Neural crest cell (in vitro differentiated cells): ENCODE data around the gene MAP2K7. TPM values are rescaled to one million over a fixed set of nuclear protein-coding genes. Genes with fewer than 3 reads are reported as not detected.
"Not testable (repeated sequence)": the region's sequence is repeated elsewhere in the genome, so short reads cannot be mapped to it uniquely, and the experiment has no call there.

Source experiments
- DNase-seq: peaks from one replicate; pipeline ENCODE4 v3.0.0; 2021; ENCODE audit warnings: low read depth, mixed read lengths, low spot score
- H3K27ac Mint-ChIP-seq: one replicate; pipeline ENCODE4 v1.8.0; 2021; ENCODE audit warnings: mild to moderate bottlenecking, mixed read lengths; ENCODE audit not compliant: unreplicated experiment
- H3K27me3 Mint-ChIP-seq: 2 replicates; pipeline ENCODE4 v1.8.0; 2021; ENCODE audit warnings: low read depth, mild to moderate bottlenecking, mixed read lengths
- H3K36me3 Mint-ChIP-seq: 2 replicates; pipeline ENCODE4 v1.8.0; 2021; ENCODE audit warnings: low read depth, mild to moderate bottlenecking, mixed read lengths
- H3K4me1 Mint-ChIP-seq: 2 replicates; pipeline ENCODE4 v1.8.0; 2021; ENCODE audit warnings: mixed read lengths
- H3K4me3 Mint-ChIP-seq: one replicate; pipeline ENCODE4 v1.8.0; 2021; ENCODE audit warnings: mild to moderate bottlenecking, mixed read lengths
- H3K9me3 Mint-ChIP-seq: 2 replicates; pipeline ENCODE4 v1.8.0; 2021; ENCODE audit warnings: mixed read lengths
- total RNA-seq: library from RNA; stranded (reverse); gene quantifications from 2 replicates; pipeline ENCODE4 v1.2.1, GENCODE V29; 2021
- TF ChIP-seq, protein P1 (sequence below): fragments of 200-600 bp; sonication (generic); conservative IDR thresholded peaks from 2 replicates; pipeline ENCODE4 v1.5.0; 2021; ENCODE audit warnings: antibody characterized with exemption, mild to moderate bottlenecking

Gene MAP2K7
- total RNA-seq, 1 donor from 2014 or later = 50.7 TPM

DNA sequence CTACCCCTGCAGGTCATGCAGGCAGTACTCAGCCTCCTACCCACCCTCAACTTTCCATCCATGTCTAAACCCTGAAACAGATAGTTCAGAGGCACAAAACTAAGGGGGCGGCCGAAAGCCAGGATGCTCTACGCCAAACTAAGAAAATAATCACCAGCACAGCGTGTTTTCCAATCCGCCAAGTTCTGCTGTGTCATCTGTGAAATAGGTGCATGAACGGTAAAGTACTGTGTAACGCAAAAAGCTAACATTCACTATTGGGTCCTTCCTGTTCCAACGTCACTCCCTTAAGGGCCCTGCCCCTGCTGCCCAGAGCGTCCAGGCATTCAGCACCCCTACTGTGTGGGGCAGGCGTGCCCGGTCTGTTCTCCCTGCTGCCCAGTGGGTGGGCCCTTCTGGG, 52.0 kb downstream of the MAP2K7 start:
- peaks cover 4% of the 10 kb centered on the region for H3K4me1 Mint-ChIP-seq
- no peak overlapping the region for H3K27ac Mint-ChIP-seq
- peaks cover 5% of the 10 kb centered on the region for H3K36me3 Mint-ChIP-seq
- H3K27me3 Mint-ChIP-seq = no peaks in the 10 kb centered on the region
- peak overlapping the region; percentile 27 for H3K4me3 Mint-ChIP-seq
- no peaks in the 10 kb centered on the region for H3K9me3 Mint-ChIP-seq
- TF ChIP-seq, protein P1, sequence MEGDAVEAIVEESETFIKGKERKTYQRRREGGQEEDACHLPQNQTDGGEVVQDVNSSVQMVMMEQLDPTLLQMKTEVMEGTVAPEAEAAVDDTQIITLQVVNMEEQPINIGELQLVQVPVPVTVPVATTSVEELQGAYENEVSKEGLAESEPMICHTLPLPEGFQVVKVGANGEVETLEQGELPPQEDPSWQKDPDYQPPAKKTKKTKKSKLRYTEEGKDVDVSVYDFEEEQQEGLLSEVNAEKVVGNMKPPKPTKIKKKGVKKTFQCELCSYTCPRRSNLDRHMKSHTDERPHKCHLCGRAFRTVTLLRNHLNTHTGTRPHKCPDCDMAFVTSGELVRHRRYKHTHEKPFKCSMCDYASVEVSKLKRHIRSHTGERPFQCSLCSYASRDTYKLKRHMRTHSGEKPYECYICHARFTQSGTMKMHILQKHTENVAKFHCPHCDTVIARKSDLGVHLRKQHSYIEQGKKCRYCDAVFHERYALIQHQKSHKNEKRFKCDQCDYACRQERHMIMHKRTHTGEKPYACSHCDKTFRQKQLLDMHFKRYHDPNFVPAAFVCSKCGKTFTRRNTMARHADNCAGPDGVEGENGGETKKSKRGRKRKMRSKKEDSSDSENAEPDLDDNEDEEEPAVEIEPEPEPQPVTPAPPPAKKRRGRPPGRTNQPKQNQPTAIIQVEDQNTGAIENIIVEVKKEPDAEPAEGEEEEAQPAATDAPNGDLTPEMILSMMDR = no peak
- DNase-seq = no peak

DNA sequence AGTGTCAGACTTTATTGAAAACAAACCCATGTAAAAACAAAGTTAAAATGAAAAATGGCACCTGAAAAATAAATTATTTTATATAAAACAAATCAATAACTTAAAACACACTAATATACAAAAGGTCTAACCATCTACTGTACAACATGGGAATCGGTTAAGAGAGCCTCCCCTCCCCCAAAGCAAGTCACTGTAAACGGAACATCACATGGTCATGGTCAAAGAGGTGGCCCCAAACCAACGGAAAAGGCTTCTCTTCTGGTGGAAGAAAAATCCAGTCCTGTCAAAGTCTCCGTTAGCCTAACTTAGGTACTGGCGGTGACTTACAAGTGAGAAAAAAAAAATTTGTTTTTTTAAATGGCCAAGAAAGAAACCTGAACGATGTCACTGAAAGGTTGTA, 55.5 kb downstream of the MAP2K7 start:
- H3K4me3 Mint-ChIP-seq = no peak overlapping the region
- TF ChIP-seq, protein P1 = no peak
- H3K27ac Mint-ChIP-seq = no peak overlapping the region
- H3K4me1 Mint-ChIP-seq = no peaks in the 10 kb centered on the region
- no peaks in the 10 kb centered on the region for H3K9me3 Mint-ChIP-seq
- peaks cover 5% of the 10 kb centered on the region for H3K36me3 Mint-ChIP-seq
- no peaks in the 10 kb centered on the region for H3K27me3 Mint-ChIP-seq
- no peak for DNase-seq

DNA sequence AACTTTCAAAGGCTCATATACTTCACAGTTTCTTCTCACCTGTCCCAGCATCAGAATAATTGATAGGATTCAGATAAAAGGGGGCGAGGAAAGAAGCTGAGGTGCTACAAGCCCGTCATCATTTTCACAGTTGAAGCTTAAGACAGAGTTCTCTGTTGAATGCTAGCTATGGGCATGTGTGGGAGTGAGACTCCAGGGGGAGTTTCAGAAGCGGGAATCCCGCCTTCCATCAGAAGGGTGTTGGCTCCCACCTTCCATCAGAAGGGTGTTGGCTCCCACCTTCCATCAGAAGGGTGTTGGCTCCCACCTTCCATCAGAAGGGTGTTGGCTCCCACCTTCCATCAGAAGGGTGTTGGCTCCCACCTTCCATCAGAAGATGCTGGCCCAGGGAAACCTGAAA, 57.4 kb downstream of the MAP2K7 start:
- not testable (repeated sequence) for H3K4me1 Mint-ChIP-seq, H3K36me3 Mint-ChIP-seq, DNase-seq, H3K4me3 Mint-ChIP-seq, H3K27ac Mint-ChIP-seq, H3K27me3 Mint-ChIP-seq, H3K9me3 Mint-ChIP-seq

- Mint-ChIP-seq H3K4me1 (no peaks in the 10 kb centered on the region), H3K27me3 (no peaks in the 10 kb centered on the region), H3K4me3 (no peak overlapping the region), H3K36me3 (peaks cover 5% of the 10 kb centered on the region), H3K27ac (peak overlapping the region; percentile 38), H3K9me3 (no peaks in the 10 kb centered on the region)
- no peak for DNase-seq
- TF ChIP-seq, protein P1 = no peak
Measured at GRCh38 chr19:7961920-7962626, 58.4 kb downstream of the MAP2K7 start.

DNA sequence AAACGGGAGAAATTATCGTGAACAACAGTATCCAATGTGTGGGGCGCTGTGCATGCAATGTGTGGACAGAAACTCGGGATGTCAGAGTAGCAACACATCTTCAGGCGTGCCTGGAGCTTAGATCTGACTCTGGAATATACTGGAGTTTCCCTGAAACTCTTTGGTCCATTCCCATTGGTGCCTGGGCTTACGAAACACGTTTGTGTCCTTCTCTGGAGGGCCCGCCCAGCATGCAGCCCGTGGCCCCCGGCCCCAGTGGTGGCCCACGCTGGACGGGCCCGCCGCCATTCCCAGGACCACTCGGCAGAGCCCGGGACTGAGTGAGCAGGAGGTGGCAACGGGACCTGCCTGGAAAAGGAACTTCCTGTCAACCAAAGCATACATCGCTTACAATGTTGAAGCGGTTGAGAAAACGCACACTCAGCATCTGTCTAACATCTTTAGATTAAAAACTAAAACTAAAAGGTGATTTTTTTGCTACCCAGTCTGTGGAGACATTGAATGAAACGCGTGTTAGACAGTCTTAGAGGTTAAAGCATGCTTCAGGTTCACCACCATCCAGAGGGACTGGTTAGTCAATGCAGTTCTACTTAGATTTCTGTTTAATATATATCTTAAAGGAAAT, 59.1 kb downstream of the MAP2K7 start:
- H3K4me1 Mint-ChIP-seq = no peaks in the 10 kb centered on the region
- DNase-seq = no peak
- TF ChIP-seq, protein P1 = no peak
- H3K27me3 Mint-ChIP-seq = no peaks in the 10 kb centered on the region
- peaks cover 8% of the 10 kb centered on the region for H3K36me3 Mint-ChIP-seq
- no peak overlapping the region for H3K4me3 Mint-ChIP-seq
- H3K9me3 Mint-ChIP-seq = no peaks in the 10 kb centered on the region
- H3K27ac Mint-ChIP-seq = peak overlapping the region; percentile 38

- H3K27me3 Mint-ChIP-seq = no peaks in the 10 kb centered on the region
- peaks cover 6% of the 10 kb centered on the region for H3K36me3 Mint-ChIP-seq
- H3K27ac Mint-ChIP-seq = no peak overlapping the region
- no peaks in the 10 kb centered on the region for H3K4me1 Mint-ChIP-seq
- no peak overlapping the region for H3K4me3 Mint-ChIP-seq
- TF ChIP-seq, protein P1 = no peak
- no peak for DNase-seq
- H3K9me3 Mint-ChIP-seq = no peaks in the 10 kb centered on the region
Measured at GRCh38 chr19:7963566-7963965, 59.9 kb downstream of the MAP2K7 start.
